Activated CD4-positive, CD25-positive, alpha-beta regulatory T cell treated with anti-CD3 and anti-CD28 coated beads, Interleukin-2, amount 50 U/mL, for 24 hours (primary cell): Measurements from ENCODE around the gene ANP32E.
"Not testable (repeated sequence)": the region's sequence is repeated elsewhere in the genome, so short reads cannot be mapped to it uniquely, and the experiment has no call there.

Experiments
- ATAC-seq, 2 donors: fragments of 150-1000 bp; cut with Tn5 transposase; one replicate each; pipeline ENCODE4 v1.10.0; 2021; ENCODE audit warnings: mild to moderate bottlenecking in 1 of 2, moderate library complexity in 1 of 2

ANP32E gene

GRCh38 chr1:150256554-150257341, 20.8 kb upstream of the ANP32E start:
- no peak for ATAC-seq

DNA sequence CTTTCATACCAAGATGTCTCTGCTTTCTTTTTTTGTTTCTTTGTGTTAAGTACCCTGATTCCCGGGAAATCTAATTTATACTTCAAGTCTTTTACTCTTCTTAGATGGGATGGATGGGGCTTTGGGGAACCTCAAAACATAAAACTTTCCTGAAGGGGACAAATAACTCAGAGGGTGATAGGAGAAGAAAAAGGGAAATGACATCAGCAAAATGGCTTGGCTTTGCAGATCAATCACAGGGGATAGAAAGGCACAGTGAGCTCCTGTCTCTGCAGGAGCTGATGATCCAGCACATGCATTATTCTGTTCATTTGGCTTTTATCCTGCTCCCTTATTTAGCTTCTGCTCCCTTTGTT, 20.3 kb upstream of the ANP32E start:
- no peak for ATAC-seq

DNA sequence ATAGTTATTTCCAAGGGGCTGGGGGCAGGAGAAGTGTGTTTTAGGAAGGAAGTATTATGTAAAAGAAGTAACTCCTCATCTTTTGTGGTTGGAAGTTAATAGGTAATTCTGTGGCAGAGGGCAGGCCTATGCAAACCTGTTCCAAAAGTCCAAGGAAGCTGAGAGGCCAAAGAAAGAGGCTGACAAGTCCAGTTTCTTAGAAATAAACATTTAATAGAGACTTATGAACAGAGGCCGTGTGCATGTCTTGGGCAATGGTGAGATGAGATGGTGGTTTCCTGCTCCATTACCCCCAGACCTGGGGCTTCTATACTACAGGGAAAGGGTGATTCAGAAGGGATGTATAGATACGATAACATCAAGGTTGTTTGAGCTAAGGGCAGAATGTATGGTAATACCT, 14.0 kb upstream of the ANP32E start:
- ATAC-seq = no peak

DNA sequence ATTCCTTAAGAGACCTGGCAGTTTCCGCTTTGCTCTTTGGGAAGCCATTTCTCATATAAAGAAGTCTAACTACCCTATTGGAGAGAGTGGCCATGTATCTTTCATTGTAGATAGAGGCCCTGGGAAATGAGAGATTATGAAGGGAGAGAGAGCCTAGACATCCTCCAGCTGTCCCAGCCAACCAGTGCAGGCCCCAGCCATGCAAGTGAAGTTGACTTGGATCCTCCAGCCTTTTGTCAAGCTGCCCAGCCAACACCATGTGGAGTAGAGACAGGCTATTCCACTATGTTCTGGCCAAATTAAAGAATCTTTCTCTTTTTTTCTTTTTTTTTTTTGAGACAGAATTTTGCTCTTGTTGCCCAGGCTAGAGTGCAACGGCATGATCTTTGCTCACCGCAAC, 7.1 kb upstream of the ANP32E start:
- ATAC-seq = no peak

DNA sequence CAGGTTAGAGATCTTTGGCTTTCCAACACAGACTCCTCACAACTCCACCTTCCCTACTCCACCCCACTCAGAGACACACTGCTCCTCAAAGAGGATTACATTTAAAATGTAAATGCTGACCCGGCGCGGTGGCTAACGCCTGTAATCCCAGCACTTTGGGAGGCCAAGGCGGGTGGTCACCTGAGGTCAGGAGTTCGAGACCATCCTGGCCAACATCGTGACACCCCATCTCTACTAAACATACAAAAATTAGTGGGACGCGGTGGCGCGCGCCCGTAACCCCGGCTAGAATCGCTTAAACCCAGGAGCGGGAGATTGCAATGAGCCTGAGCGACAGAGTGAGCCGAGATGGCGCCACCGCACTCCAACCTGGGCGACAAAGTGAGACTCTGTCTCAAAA, 1.8 kb upstream of the ANP32E start:
- ATAC-seq = no peak

DNA sequence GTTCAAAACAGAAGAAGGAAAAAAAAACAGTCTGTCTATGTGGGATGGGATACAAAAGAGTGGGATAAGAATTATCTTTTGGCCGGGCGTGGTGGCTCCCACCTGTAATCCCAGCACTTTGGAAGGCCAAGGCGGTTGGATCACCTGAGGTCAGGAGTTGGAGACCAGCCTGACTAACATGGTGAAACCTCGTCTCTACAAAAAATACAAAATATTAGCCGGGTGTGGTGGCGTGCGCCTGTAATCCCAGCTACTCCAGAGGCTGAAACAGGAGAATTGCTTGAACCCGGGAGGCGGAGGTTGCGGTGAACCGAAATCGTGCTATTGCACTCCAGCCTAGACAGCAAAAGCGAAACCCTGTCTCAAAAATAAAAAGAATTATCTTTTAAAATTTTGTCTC, 1.3 kb upstream of the ANP32E start:
- ATAC-seq = not testable (repeated sequence)

DNA sequence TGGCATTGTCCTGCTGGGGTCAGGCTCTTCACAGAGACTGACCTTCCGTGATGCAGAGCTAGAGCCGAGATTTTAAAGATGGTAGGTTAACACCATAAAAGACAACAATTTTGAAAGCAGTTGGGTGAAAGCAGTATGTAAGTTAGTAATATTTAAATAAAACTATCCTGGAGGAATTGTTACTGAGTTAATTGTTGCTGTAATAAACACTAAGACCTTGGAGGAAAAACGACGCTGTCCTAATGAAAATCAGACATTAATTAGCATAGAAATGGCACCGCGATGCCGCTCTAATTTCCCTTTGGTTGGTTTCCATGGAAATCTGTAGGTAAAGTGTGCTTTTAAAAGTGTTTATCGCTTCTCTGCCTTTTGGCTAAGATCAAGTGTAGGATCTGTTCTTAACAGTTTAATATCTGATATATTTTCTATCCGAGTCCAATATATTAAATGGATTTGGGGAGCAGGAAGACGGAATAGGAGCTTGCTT, 745 bp upstream of the ANP32E start:
- ATAC-seq = no peak

- ATAC-seq = no peak
Measured at GRCh38 chr1:150235294-150235851, 539 bp downstream of the ANP32E start.

GRCh38 chr1:150234566-150235293, 1.2 kb downstream of the ANP32E start:
- peak; percentile 52 to 55 for ATAC-seq

DNA sequence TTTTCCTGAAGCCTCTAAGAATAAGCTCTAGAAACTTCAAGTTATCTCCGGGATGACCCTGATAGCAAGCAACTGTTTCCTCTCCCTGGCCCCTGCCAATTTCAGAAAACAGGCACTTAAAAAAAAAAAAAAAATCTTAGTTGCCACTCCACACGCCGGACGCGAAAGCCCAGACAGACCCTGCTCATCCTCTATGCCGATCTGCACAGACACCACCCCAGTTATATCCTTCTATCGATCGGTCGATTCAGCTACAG, 1.7 kb downstream of the ANP32E start:
- ATAC-seq = no peak

DNA sequence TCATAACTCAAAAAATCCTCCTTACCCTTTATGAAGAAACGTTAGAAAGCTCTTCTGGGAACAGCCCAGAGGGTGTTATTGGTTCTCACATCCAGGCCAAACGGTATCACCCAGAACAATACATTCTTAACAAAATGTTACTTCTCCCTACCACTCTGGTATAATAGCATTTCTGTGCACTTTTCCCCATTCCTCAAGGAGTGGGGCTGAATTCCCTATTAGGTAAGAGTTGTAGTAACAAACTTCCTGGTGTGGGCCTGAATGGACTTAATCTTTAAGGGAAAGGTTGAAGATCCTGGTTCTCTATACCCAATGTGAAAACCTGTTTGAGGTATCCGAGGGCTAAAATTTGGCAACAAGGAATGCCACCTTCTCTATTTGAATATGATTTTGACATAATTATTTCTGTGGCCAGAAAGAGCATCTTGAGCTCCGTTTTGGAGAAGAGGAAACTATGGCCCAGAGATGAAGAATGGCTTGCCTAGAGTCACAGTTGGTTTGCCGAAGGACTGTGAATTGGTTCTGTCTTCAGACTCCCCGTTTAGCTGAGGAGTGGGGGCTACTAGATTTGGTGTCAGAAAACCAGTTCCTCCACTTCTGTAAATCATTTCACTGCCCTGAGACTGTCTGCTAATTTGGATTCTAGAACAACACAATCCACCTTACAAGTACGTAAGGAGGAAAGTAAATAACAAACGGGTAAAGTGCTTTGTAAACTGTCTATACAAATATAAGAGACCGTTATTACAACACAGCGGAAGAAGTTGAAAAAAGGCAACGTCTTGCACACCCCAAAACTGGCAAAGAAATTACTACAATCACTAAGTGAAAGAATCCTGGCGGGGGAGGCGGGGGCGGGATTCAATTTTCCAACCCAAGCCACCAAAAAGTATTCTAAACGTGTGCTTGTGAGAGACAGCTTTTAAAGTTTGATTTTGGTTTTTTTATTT, 2.3 kb downstream of the ANP32E start:
- no peak for ATAC-seq

- not testable (repeated sequence) for ATAC-seq
Measured at GRCh38 chr1:150232921-150233320, 3.0 kb downstream of the ANP32E start.

DNA sequence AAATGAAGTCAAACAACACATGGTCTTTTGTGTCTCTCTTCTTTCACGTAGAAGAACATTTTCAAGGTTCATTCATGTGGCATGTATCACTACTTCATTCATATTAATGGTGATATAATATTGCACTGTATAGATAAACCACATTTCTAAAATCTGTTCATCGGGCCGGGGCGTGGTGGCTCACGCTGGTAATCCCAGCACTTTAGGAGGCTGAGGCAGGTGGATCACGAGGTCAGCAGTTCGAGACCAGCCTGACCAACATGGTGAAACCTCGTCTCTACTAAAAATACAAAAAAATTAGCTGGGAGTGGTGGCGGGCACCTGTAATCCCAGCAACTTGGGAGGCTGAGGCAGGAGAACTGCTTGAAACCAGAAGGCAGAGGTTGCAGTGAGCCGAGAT, 7.7 kb downstream of the ANP32E start:
- not testable (repeated sequence) for ATAC-seq

GRCh38 chr1:150227228-150227627, 8.7 kb downstream of the ANP32E start:
- no peak for ATAC-seq

DNA sequence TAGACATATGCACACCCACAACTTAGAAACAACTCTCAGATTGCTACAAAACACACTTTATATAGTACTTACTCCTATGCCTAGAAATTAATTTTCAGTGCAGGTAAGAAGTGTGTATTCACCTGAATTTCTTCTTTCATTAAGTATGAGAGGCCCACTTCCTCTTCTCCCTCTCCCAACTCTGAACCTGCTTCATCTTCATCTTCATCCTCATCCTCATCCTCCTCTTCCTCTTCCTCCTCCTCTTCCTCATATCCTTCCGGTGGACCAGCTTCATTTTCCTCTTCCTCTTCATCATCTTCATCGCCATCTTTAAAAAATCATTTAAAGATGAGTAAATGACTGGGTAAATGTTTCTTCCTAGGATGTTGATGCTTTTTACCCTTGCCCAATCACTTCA, 9.4 kb downstream of the ANP32E start:
- no peak for ATAC-seq

GRCh38 chr1:150225546-150225945, 10.4 kb downstream of the ANP32E start:
- ATAC-seq = no peak

- no peak for ATAC-seq
Measured at GRCh38 chr1:150224983-150225382, 10.9 kb downstream of the ANP32E start.

- ATAC-seq = no peak
Measured at GRCh38 chr1:150221552-150221951, 14.4 kb downstream of the ANP32E start.

DNA sequence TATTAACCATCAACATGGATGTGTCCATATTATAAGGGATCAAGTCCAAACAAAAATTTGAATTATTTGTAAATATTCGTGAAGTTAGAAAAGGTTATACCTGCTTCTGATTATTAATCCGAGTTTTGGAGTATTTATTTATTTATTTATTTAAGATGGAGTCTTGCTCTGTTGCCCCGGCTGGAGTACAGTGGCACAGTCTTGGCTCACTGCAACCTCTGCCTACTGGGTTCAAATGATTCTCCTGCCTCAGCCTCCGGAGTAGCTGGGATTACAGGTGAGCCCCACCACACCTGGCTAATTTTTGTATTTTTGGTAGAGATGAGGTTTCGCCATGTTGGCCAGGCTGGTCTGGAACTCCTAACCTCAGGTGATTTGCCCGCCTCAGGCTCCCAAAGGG, 20.1 kb downstream of the ANP32E start:
- ATAC-seq = not testable (repeated sequence)

GRCh38 chr1:150214099-150214756, 21.7 kb downstream of the ANP32E start:
- peak in 1 of 2 donors; percentile 14 for ATAC-seq

GRCh38 chr1:150213170-150214098, 22.5 kb downstream of the ANP32E start:
- ATAC-seq = peak; percentile 100
